ENCODE measurements around the gene SLC19A1.

The SLC19A1 gene

GRCh38 chr21:45496968-45497845 lies 45.0 kb downstream of the SLC19A1 start:
- H3K4me3 ChIP-seq (ENCODE audit: low read length) = no peak overlapping the region
- no peaks in the 10 kb centered on the region for H3K9me2 ChIP-seq (replicated peaks; ENCODE audit: insufficient read depth, low read length)
- no peaks in the 10 kb centered on the region for H3K36me3 ChIP-seq (replicated peaks; ENCODE audit: insufficient read depth, low read length)
- H3K4me2 ChIP-seq (ENCODE audit: low read depth, low read length) = no peak overlapping the region
- no peaks in the 10 kb centered on the region for H4K20me1 ChIP-seq (ENCODE audit: insufficient read depth, low read length)
- peaks cover 85% of the 10 kb centered on the region for H3K27me3 ChIP-seq (replicated peaks; ENCODE audit: insufficient read depth, low read length)
- H3K27ac ChIP-seq (ENCODE audit: low read length) = no peak overlapping the region
- no peak overlapping the region for H3K9ac ChIP-seq (ENCODE audit: low read length)
- no peaks in the 10 kb centered on the region for H3K79me2 ChIP-seq (ENCODE audit: low read length)
- H3K9me3 ChIP-seq (replicated peaks; ENCODE audit: insufficient read depth, low read length) = no peaks in the 10 kb centered on the region
- no peaks in the 10 kb centered on the region for H3F3A ChIP-seq (ENCODE audit: insufficient read depth, low read length)
- no peaks in the 10 kb centered on the region for H3K4me1 ChIP-seq (ENCODE audit: low read length)
- no peak for DNase-seq
- no peak overlapping the region for H2AFZ ChIP-seq (ENCODE audit: low read length)
- TF ChIP-seq EZH2 (optimal IDR thresholded peaks at IDR 0.05; ENCODE audit: low read depth, low read length) = no peak

DNA sequence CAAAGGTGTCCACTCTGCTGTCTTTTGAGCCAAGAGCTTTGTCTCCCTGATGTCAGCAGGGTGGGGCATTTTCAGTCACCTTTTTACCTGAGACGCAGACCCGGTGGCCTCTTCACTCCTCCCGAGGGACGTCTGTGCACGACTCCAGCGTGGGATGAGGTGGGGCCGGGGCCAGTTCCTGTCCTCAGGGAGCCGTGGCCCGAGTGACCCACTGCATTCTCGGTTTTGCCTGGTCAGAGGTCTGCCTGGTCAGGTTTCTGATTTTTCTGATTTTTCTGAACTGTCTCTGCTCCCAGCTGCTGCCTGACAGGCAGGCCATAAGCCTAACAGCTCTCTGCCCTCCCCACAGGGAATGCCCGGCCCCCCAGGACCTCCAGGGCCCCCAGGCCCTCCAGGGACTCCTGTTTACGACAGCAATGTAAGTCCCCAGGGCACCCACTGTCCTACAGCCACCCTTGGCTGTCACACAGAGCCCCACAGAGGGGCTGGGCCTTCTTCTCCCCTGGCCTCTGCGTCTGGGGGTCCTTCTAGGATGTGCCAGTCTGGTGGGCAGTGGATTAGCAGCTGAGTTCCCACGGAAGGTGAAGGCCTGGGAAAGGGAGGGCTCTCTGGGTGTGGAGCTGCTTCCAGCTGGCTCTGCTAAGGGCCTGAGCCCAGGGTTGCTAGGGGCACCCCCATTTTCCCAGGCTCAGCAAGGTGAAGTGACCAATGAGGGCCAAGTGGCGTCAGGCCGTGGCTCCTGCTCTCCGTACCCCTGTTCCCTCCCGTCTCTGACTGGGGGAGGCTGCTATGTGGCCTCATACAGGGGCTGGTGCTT lies 45.9 kb downstream of the SLC19A1 start:
- Histone ChIP-seq H2AFZ (ENCODE audit: low read length) (no peak overlapping the region), H3K27ac (ENCODE audit: low read length) (no peak overlapping the region), H3K4me3 (ENCODE audit: low read length) (no peak overlapping the region), H3K9me3 (replicated peaks; ENCODE audit: insufficient read depth, low read length) (no peaks in the 10 kb centered on the region), H3K79me2 (ENCODE audit: low read length) (no peaks in the 10 kb centered on the region), H4K20me1 (ENCODE audit: insufficient read depth, low read length) (no peaks in the 10 kb centered on the region), H3K4me1 (ENCODE audit: low read length) (no peaks in the 10 kb centered on the region), H3K36me3 (replicated peaks; ENCODE audit: insufficient read depth, low read length) (no peaks in the 10 kb centered on the region), H3K4me2 (ENCODE audit: low read depth, low read length) (no peak overlapping the region), H3F3A (ENCODE audit: insufficient read depth, low read length) (no peaks in the 10 kb centered on the region), H3K27me3 (replicated peaks; ENCODE audit: insufficient read depth, low read length) (peaks cover 89% of the 10 kb centered on the region), H3K9me2 (replicated peaks; ENCODE audit: insufficient read depth, low read length) (no peaks in the 10 kb centered on the region), H3K9ac (ENCODE audit: low read length) (no peak overlapping the region)
- TF ChIP-seq EZH2 (optimal IDR thresholded peaks at IDR 0.05; ENCODE audit: low read depth, low read length) (no peak), EZH2phosphoT487 (IDR thresholded peaks at IDR 0.05; ENCODE audit: low read length) (no peak)
- TF ChIP-seq, protein P1, sequence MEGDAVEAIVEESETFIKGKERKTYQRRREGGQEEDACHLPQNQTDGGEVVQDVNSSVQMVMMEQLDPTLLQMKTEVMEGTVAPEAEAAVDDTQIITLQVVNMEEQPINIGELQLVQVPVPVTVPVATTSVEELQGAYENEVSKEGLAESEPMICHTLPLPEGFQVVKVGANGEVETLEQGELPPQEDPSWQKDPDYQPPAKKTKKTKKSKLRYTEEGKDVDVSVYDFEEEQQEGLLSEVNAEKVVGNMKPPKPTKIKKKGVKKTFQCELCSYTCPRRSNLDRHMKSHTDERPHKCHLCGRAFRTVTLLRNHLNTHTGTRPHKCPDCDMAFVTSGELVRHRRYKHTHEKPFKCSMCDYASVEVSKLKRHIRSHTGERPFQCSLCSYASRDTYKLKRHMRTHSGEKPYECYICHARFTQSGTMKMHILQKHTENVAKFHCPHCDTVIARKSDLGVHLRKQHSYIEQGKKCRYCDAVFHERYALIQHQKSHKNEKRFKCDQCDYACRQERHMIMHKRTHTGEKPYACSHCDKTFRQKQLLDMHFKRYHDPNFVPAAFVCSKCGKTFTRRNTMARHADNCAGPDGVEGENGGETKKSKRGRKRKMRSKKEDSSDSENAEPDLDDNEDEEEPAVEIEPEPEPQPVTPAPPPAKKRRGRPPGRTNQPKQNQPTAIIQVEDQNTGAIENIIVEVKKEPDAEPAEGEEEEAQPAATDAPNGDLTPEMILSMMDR (IDR thresholded peaks at IDR 0.05; ENCODE audit: low read length) = no peak
- DNase-seq = no peak

GRCh38 chr21:45494851-45495680 lies 47.2 kb downstream of the SLC19A1 start:
- H3K4me2 ChIP-seq (ENCODE audit: low read depth, low read length) = no peak overlapping the region
- no peaks in the 10 kb centered on the region for H4K20me1 ChIP-seq (ENCODE audit: insufficient read depth, low read length)
- no peak for DNase-seq
- no peak overlapping the region for H3K27ac ChIP-seq (ENCODE audit: low read length)
- H3K4me3 ChIP-seq (ENCODE audit: low read length) = no peak overlapping the region
- no peaks in the 10 kb centered on the region for H3K4me1 ChIP-seq (ENCODE audit: low read length)
- H3K9me3 ChIP-seq (replicated peaks; ENCODE audit: insufficient read depth, low read length) = no peaks in the 10 kb centered on the region
- H3K9me2 ChIP-seq (replicated peaks; ENCODE audit: insufficient read depth, low read length) = no peaks in the 10 kb centered on the region
- H3K36me3 ChIP-seq (replicated peaks; ENCODE audit: insufficient read depth, low read length) = no peaks in the 10 kb centered on the region
- no peak overlapping the region for H3K9ac ChIP-seq (ENCODE audit: low read length)
- no peaks in the 10 kb centered on the region for H3K79me2 ChIP-seq (ENCODE audit: low read length)
- no peak overlapping the region for H2AFZ ChIP-seq (ENCODE audit: low read length)
- TF ChIP-seq, protein P1 (IDR thresholded peaks at IDR 0.05; ENCODE audit: low read length) = no peak
- TF ChIP-seq EZH2 (optimal IDR thresholded peaks at IDR 0.05; ENCODE audit: low read depth, low read length) = no peak
- TF ChIP-seq EZH2phosphoT487 (IDR thresholded peaks at IDR 0.05; ENCODE audit: low read length) = no peak
- no peaks in the 10 kb centered on the region for H3F3A ChIP-seq (ENCODE audit: insufficient read depth, low read length)
- H3K27me3 ChIP-seq (replicated peaks; ENCODE audit: insufficient read depth, low read length) = peaks cover 98% of the 10 kb centered on the region

Data from MM.1S (cell line).